Measurements from ENCODE around the gene LCK.
"Not testable (repeated sequence)": the region's sequence is repeated elsewhere in the genome, so short reads cannot be mapped to it uniquely, and the experiment has no call there.

Gene LCK

DNA sequence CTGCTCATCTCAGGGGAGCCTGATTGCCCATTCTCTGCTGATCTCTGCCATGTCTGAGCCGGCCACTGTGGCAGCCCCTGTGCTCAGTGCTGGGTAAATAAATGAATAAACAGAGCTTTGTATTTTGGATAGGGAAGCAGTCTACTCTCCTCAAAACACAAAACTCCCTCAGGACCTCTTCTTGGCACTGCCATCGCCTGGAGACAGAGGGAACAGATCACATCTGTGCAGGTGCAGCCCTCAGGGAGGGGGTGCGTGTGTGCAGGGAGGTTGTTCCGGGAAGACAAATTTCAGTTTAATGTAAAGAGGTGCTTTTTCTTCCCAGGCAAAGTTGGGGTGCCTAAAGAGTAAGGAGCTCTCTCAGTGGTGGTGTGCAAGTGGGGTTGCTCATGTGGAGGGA is 11.7 kb upstream of the LCK start:
- DNase-seq (ENCODE audit: extremely low read depth in 1 of 2, low read depth in 1 of 2) = no peak

DNA sequence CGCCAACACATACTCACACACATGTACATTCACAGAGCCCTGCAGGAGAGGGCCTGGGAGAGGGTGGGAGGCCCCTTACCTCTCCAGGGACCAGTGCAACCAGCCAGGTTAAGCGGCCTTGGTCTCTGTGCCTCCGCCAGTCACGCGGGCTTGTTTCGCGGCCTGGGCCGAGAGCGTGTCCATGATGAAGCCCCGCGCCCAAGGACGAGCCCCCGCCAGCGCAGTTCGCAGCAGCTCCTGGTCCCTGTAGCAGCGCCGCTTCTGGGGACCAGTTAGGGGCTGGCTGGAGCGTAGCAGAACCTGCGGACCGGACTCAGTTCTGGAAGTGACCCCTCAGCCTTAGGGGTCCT is 11.3 kb upstream of the LCK start:
- no peak for DNase-seq (ENCODE audit: extremely low read depth in 1 of 2, low read depth in 1 of 2)

DNA sequence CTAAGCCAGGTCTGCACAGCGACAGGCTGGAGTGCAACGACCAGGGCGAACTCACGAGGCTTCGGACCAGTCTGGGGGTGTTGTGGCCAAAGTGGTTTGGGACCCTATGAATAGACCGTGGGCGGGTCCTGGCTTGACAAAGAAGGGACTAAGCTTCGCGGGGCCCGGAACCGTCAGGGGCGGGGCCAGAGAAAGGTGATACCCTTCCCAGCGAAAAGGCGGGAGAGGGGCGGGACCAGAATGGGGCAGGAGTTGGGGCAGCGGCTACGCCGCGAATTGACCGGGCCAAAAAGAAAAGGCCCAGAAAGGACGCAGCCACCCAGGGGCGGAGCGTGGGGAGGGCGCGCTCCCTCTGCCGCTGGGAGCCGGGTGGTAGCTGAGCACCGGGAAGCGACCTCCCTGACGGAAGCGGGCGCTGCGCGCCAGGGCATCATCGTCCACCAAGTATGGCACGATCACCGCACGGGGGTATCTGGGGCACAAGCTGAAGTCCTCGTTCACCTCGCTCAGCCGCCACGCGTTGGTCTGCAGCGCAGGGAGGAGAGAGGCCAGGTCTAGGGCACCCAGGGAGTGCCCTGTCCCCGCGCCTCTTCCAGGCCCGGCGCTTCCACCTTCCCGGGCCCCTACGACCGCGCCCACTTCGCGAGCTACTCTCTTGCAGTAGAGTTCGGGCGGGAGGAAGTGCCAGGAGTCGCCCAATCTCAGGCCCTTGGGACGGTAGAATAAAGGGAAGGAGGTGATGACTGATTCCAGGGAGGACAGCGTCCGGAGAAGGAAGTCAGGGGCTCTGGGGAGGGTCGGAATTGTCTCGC is 10.7 kb upstream of the LCK start:
- no peak for DNase-seq (ENCODE audit: extremely low read depth in 1 of 2, low read depth in 1 of 2)

DNA sequence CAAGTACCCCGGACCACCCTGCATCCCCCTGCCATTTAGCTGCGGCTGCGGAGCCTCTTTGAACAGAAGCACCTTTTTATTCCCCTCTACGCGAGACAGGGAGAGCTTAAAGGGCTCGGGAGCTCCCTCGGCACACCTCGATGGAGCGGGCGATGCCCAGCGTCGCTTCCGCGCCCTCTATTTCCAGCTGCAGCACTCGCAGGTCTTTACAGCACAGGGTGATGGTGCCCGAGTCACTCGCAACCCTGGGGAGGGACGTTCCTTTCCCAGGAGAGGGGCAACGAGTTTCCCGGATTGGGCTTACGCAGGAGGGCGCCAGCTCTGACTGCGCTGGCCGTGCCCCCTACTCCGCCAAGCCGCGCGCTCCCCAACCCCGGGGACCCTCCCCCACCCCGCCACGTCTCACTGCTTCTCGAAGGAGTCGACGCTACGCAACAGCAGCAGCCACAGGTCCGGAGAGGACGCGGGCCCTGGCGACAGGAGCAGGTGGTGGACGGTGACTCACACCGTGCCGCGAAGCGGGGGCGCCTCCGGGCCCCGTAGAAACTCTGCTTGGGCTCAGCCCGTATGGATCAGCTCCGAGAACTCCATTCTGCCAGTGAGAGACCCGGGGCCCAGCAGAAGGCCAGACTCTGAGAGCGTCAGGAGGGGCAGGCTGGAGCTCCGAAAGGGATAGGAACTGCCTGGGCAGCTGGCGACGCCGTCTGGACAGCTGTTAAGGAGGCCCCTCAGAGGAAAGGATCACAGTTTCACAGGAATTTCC is 9.9 kb upstream of the LCK start:
- DNase-seq (ENCODE audit: extremely low read depth in 1 of 2, low read depth in 1 of 2) = no peak

DNA sequence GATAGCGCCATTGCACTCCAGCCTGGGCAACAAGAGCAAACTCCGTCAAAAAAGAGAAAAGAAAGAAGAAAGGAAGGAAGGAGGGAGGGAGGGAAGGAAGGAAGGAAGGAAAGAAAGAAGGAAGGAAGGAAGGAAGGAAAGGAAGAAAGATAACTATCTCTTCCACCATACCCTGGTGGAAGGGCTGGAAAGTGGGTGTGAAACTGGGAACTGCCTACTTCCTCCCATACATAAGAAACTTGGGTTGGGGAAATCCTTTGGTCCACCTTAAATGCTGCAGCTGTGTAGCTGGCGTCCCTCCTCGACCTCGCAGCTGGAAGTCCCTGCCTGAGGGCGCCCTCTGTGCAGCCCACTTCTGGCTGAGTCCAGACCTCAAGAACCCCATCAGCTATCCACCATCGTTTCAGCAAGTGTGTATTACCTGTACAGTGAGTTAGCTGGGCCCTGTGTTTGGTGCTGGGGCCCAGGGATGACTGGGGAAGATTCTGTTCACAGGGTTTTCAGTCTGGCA is 8.7 kb upstream of the LCK start:
- DNase-seq (ENCODE audit: extremely low read depth in 1 of 2, low read depth in 1 of 2) = no peak

DNA sequence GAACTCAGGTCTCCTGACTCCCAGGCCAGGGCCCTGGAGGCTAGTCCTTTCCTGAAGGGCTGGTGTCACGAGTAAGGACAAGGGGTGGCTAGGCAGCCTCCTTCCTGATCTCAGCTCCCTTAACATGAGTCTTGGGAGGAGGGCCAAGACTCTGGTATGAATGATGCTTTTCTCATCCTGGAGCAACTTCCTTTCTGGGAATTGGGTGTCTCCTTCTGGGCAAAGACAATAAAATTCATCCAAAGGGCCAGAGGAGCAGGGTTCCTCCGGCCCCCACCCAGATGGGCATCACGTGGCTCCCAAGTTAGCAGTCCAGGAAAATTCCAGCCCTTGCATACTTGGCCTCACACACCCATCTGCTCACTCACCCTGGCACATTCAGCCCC is 4.2 kb upstream of the LCK start, which contains the start of gene FAM167B:
Gene FAM167B (plus strand): TSS at position 335 of the 386 bp plus-strand sequence. CDS start 200 bp downstream, outside the sequence.
- no peak for DNase-seq (ENCODE audit: extremely low read depth in 1 of 2, low read depth in 1 of 2)

DNA sequence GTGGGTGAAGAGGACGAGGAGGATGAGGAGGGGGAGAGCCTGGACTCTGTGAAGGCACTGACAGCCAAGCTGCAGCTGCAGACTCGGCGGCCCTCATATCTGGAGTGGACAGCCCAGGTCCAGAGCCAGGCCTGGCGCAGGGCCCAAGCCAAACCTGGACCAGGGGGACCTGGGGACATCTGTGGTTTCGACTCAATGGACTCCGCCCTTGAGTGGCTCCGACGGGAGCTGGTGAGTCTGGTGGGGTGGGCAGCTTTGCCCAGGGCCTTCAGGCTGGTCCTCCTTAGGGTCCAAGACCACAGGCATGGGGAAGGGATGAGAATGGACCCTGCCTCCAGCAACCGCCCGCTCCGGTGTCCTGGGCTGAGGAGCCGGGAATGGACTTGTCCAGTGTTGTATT is 3.6 kb upstream of the LCK start:
- no peak for DNase-seq (ENCODE audit: extremely low read depth in 1 of 2, low read depth in 1 of 2)

DNA sequence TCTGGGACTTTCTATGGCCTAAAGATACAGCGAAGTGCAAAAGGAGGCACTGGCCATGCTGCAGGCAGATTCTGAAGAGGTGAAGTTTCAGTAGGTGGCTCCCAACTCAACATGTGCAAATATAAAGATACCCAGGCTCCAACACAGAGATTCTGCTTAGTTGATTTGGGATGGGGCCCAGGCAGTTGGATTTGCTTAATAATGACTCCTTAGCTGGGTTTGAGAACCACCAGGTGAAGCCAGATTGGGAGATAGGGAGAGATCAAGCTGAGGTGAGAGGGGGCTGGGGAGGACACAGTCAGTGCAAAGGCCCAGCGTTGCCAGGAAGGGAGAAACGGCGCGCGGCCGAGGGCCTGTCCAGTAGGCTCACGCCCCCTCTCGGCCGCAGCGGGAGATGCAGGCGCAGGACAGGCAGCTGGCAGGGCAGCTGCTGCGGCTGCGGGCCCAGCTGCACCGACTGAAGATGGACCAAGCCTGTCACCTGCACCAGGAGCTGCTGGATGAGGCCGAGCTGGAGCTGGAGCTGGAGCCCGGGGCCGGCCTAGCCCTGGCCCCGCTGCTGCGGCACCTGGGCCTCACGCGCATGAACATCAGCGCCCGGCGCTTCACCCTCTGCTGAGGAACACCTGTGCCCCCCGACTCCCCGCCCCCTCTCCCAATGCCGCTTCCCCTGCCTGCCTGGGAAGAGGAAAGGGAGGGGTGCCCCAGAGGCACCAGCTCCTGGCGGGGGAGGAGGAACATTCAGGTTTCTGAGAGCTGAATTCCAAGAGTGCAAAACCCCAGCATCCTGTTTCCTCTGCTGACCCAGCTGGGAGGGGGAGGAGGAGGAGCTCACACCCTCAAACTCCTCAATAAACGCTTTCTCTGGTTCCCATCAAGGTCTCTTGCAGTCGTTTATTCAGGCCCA is 2.8 kb upstream of the LCK start:
- DNase-seq (ENCODE audit: extremely low read depth in 1 of 2, low read depth in 1 of 2) = peak; percentile 67 to 80

DNA sequence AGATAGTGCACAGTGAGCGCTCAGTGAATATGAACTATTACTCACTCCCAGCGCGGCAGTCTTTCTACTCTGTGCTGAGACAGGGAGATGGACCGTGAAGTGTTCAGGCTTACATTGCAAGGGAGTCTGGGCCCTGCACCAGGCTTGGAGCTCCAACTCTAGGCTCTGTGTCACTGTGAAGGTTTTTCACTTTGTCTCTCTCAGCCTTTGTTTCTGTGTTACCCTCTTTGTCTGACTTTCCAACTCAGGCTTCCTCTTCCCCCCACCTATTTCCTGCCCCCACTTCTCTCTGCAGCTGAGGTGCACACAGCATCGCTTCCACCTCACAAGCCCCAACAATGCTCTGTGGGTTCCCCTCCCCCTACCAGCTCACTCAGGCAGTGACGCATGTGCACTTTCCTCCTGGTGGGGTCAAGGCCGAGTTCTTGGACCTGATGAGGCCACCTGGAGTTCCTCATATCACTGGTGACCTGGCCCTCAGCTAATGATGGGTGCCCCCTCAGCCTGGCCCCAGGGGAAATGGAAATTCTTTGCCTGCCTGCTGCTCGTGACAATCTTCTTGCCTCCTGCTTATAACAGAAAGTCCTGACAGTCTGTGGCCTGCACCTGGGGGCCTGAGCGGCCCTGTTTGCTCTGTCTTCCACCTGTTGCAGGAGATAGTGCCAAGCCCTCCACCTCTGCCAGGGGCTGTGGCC is 1.1 kb upstream of the LCK start:
- peak; percentile 60 to 87 for DNase-seq (ENCODE audit: extremely low read depth in 1 of 2, low read depth in 1 of 2)

DNA sequence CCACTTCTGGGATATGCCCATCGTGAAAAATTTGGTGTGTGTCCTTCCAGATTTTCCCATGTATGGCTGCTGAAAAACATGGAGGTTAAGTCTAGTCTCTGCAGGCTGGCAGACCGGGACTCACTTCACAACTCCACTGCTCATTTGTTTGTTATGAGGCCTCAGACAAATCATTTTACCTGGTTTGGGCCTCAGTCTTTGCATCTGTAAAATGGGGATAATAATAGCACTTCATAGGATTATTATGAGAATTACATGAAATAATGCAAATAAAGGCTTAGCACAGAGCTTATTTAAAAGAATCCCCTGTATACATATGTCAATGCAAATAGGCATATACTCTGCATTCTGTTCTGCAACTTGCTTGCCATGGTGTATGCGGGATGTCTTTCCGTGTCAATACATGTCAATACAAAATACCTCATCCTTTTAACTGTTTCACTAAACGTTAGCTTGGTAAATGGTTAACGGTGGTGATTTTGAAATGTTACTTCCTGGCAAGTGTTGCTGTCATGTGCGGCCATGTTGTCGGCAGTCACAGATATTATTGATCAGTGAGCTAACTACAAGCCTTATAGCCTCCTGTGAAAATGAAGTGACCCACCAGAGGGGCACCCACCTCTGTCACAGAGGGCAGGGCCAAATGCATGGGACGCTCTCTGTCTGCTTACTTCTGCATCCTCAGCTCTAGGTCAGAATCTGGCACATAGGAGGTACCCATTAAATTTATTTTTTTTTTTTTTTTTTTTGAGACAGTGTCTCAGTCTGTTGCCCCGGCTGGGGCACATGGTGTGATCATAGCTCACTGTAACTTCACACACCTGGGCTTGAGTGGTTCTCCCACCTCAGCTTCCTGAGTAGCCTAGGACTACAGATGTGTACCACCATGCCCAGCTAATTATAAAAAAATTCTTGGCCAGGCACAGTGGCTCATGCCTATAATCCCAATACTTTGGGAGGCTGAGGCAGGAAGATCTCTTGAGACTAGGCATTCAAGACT is 4.3 kb downstream of the LCK start:
- DNase-seq (ENCODE audit: extremely low read depth in 1 of 2, low read depth in 1 of 2) = no peak

DNA sequence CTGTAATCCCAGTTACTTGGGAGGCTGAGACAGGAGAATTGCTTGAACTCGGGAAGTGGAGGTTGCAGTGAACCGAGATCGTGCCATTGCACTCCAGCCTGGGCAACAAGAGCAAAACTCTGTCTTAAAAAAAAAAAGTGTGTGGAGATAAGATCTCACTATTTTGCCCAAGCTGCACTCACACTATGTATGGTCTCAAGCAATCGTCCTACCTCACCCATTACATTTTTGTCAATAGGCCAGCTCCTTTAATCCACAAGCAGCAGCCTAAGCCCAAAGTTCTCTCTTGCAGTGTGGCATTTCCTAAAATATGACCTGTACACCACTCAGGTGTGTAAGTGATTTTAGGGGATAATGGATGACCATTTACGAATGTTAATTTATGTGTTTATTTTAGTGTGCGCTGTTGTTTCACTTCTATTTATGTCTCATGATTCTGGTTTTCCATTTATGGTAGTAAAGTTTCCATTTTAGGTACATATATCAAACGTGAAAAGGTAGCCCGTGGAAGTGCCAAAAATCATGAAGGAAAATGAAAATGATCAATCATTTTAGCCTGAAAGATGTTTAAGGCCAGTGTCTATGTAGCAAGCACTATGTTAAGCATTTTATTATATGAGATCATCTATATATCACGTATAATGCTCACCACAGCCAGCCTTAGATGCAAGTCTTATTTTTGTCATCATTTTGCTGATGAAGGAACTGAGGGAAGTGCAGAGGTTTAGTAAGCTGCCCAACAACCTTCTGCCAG is 5.6 kb downstream of the LCK start:
- no peak for DNase-seq (ENCODE audit: extremely low read depth in 1 of 2, low read depth in 1 of 2)

DNA sequence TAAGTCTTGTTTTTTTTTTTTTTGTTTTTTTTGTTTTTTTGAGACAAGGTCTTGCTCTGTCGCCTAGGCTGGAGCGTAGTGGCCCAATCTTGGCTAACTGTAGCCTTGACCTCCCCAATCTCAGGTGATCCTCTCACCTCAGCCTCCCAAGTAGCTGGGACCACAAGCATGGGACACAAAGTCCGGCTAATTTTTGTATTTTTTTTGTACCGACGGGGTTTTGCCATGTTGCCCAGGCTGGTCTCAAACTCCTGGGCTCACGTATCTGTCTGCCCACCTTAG is 6.1 kb downstream of the LCK start:
- no peak for DNase-seq (ENCODE audit: extremely low read depth in 1 of 2, low read depth in 1 of 2)

DNA sequence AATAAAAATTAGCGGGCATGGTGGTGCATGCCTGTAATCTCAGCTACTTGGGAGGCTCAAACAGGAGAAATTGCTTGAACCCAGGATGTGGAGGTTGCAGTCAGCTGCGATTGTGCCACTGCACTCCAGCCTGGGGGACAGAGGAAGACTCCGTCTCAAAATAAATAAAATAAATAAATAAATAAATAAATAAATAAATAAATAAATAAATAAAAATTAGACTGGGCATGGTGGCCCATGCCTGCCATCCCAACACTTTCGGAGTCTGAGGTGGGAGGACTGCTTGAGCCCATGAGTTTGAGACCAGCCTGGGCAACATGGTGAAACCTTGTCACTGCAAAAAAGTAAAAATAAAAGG is 12.2 kb downstream of the LCK start:
- DNase-seq (ENCODE audit: extremely low read depth in 1 of 2, low read depth in 1 of 2) = not testable (repeated sequence)

DNA sequence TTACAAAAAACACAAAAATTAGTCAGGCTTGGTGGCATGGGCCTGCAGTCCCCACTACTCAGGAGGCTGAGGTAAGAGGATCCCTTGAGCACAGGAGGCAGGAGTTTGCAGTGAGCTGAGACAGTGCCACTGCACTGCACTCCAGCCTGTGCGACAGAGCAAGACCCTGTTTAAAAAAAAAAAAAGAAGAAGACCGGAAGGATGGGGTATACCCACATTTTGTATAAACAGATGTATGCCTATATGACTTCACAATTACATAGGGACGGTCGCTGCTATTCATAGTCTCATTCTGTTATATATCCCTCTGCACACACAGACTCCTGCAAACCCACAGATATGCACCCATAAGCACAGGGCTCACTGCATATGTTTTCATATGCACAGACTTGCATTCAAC is 12.7 kb downstream of the LCK start:
- DNase-seq (ENCODE audit: extremely low read depth in 1 of 2, low read depth in 1 of 2) = no peak

DNA sequence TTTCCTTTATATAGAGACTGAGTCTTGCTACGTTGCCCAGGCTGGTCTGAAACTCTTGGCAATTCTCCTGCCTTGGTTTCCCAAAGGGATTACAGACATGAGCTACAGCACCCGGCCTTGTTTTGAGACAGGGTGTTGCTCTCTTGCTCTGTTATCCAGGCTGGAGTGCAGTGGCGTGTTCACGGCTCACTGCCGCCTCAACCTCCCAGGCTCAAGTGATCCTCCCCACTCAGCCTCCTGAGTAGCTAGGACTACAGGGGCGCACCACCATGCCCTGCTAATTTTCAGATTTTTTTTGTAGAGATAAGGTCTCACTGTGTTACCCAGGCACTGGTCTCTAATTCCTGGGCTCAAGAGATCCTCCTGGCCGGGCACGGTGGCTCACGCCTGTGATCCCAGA is 14.8 kb downstream of the LCK start:
- DNase-seq (ENCODE audit: extremely low read depth in 1 of 2, low read depth in 1 of 2) = no peak

DNA sequence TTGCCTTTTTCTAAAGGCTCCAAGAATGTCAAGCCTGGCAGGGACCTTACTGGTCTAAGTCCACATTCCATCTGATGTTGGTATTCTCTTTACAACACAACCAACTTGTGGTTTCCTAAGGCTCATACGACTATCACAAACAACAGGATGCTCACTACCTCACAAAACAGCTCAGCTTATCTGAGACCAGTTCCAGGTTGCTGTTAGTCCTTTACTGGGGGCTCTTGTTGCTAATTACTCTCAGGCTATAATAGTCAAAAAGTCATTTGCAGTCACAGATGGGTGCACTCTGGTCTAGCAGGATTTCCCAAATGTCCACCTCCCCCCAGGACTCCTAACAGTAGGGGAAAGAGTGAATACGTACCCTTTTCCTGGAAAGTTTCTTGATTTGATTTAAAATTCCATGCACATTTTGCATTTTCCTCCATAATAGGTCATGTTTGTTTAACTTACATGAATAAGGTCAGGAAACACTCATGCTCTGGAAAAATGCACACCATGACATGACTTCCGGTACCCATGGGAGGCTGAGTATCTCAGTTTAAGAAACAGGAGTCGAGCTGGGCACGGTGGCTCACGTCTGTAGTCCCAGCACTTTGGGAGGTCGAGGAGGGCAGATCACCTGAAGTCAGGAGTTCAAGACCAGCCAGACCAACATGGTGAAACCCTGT is 16.0 kb downstream of the LCK start:
- no peak for DNase-seq (ENCODE audit: extremely low read depth in 1 of 2, low read depth in 1 of 2)

DNA sequence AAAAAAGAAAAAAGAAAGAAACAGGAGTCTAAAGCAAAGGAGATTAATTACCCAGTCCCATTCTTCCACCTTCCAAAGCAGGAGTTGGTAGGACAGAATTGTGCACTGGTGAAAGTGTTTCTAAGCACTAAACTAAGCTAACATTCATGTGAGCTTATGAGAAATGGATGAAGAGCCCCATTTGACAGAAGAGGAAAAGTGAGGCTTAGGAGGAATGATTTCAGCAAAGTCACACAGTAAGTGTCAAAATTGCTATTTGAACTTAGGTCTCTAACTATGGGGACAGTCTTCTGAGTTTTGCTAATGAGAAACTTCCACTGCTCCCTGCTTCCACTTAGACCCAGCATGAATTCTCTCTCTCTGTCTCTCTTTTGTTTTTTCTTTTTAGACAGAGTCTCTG is 18.7 kb downstream of the LCK start:
- DNase-seq (ENCODE audit: extremely low read depth in 1 of 2, low read depth in 1 of 2) = no peak
